ENCODE data around the gene SP140. TPM values are rescaled to one million over a fixed set of nuclear protein-coding genes. Genes with fewer than 3 reads are reported as not detected.
A peak's percentile ranks its signal among the peaks of the same experiment; 100 is the strongest.

Gene SP140
- total RNA-seq, 2 experiments from 2014 or later: 4.8 to 6.4 TPM

GRCh38 chr2:230328155-230328458 is 102.6 kb downstream of the SP140 start:
- TF ChIP-seq EZH2phosphoT487 (IDR thresholded peaks at IDR 0.05; ENCODE audit: borderline replicate concordance, low read depth, low read length) (no peak), CTCF (conservative IDR thresholded peaks at IDR 0.05; ENCODE audit: low read length) (no peak)
- no peaks in the 10 kb centered on the region for H4K20me1 ChIP-seq (ENCODE audit: insufficient read depth, low read length)
- H3K36me3 ChIP-seq (ENCODE audit: insufficient read depth, low read length): no peaks in the 10 kb centered on the region; the same call in 1 of the 2 replicates
- peaks cover 3% of the 10 kb centered on the region; the same call in 1 of the 2 replicates for H3K9me3 ChIP-seq (ENCODE audit: low read length)
- peak overlapping the region; percentile 69 for H3K4me3 ChIP-seq (ENCODE audit: low read depth, low read length, poor library complexity, severe bottlenecking)
- DNase-seq (ENCODE audit: low spot score): no peak
- ChIA-PET POLR2A (interaction anchor here (0.7 to 1.9 kb wide), 7 partner anchors 10 to 270 kb away, joined by 3 to 14 read pairs (median 3); partner anchors contain the start of genes SP100 and SP110), CTCF (ENCODE audit: unreplicated experiment) (no interaction called here)
- H3K4me1 ChIP-seq (ENCODE audit: insufficient read depth, low read length, poor library complexity, severe bottlenecking): peaks cover 29% of the 10 kb centered on the region
- H3K79me2 ChIP-seq (ENCODE audit: insufficient read depth, low read depth, low read length): peaks cover 16% of the 10 kb centered on the region; the same call in 1 of the 2 replicates
- H3K4me2 ChIP-seq (ENCODE audit: low read length): peak overlapping the region; percentile 87
- no peaks in the 10 kb centered on the region for H3K9me2 ChIP-seq (ENCODE audit: insufficient read depth, low read length)
- intact Hi-C loops (cut with micrococcal nuclease; ENCODE audit: unreplicated experiment): loop anchor here (5.0 kb wide), 3 partner anchors 89 to 144 kb away; partner anchors contain the start of gene SP100
- no peak overlapping the region for H2AFZ ChIP-seq (ENCODE audit: low read length)
- BruUV-seq (replicated peaks): no TSS peak
- H3K27ac ChIP-seq (ENCODE audit: low read depth, low read length, poor library complexity, severe bottlenecking): peak overlapping the region; percentile 75

- intact Hi-C loops (cut with micrococcal nuclease; ENCODE audit: unreplicated experiment): loop anchor here (5.0 kb wide), 3 partner anchors 87 to 142 kb away; partner anchors contain the start of gene SP100
- peaks cover 7% of the 10 kb centered on the region for H3K36me3 ChIP-seq (ENCODE audit: insufficient read depth, low read length)
- H3K79me2 ChIP-seq (ENCODE audit: insufficient read depth, low read depth, low read length): peaks cover 16% of the 10 kb centered on the region; the same call in 1 of the 2 replicates
- TF ChIP-seq CTCF (conservative IDR thresholded peaks at IDR 0.05; ENCODE audit: low read length): no peak
- no peak for TF ChIP-seq EZH2phosphoT487 (IDR thresholded peaks at IDR 0.05; ENCODE audit: borderline replicate concordance, low read depth, low read length)
- BruUV-seq (replicated peaks): no TSS peak
- no peak overlapping the region for H3K27ac ChIP-seq (ENCODE audit: low read depth, low read length, poor library complexity, severe bottlenecking)
- H2AFZ ChIP-seq (ENCODE audit: low read length): no peak overlapping the region
- no peak overlapping the region for H3K4me2 ChIP-seq (ENCODE audit: low read length)
- no peak for DNase-seq (ENCODE audit: low spot score)
- no peaks in the 10 kb centered on the region for H3K9me2 ChIP-seq (ENCODE audit: insufficient read depth, low read length)
- POLR2A ChIA-PET: interaction anchor here (0.6 to 1.9 kb wide), 4 partner anchors 11 to 43 kb away, joined by 3 to 5 read pairs (median 3); no protein-coding TSS in a partner anchor
- H3K9me3 ChIP-seq (ENCODE audit: low read length): no peaks in the 10 kb centered on the region
- no peaks in the 10 kb centered on the region for H4K20me1 ChIP-seq (ENCODE audit: insufficient read depth, low read length)
- CTCF ChIA-PET (ENCODE audit: unreplicated experiment): no interaction called here
- H3K4me1 ChIP-seq (ENCODE audit: insufficient read depth, low read length, poor library complexity, severe bottlenecking): peaks cover 29% of the 10 kb centered on the region
- H3K4me3 ChIP-seq (ENCODE audit: low read depth, low read length, poor library complexity, severe bottlenecking): no peak overlapping the region
Observed at GRCh38 chr2:230329946-230330605, 104.5 kb downstream of the SP140 start.

DNA sequence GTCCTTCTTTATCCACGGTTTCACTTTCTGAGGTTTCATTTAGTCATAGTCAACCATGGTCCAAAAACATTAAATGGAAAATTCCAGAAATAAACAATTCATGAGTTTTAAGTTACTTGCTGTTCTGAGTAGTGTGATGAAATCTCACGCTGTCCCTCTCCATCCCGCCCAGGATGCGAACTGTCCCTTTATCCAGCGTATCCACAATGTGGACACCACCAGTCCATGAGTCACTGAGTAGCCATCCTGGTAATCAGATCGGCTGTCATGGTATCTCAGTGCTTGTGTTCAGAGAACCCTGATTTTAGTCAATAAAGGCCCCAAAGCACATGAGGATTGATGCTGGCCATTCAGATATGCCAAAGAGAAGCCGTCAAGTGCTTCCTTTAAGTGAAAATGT is 105.2 kb downstream of the SP140 start:
- DNase-seq (ENCODE audit: low spot score): no peak
- peaks cover 12% of the 10 kb centered on the region for H3K36me3 ChIP-seq (ENCODE audit: insufficient read depth, low read length)
- intact Hi-C loops (cut with micrococcal nuclease; ENCODE audit: unreplicated experiment): no loop called here
- no peak overlapping the region for H3K4me2 ChIP-seq (ENCODE audit: low read length)
- CTCF ChIA-PET (ENCODE audit: unreplicated experiment): no interaction called here
- no peaks in the 10 kb centered on the region for H3K9me2 ChIP-seq (ENCODE audit: insufficient read depth, low read length)
- H4K20me1 ChIP-seq (ENCODE audit: insufficient read depth, low read length): no peaks in the 10 kb centered on the region
- no peak overlapping the region for H2AFZ ChIP-seq (ENCODE audit: low read length)
- peaks cover 26% of the 10 kb centered on the region for H3K4me1 ChIP-seq (ENCODE audit: insufficient read depth, low read length, poor library complexity, severe bottlenecking)
- no TSS peak for BruUV-seq (replicated peaks)
- no peaks in the 10 kb centered on the region for H3K9me3 ChIP-seq (ENCODE audit: low read length)
- POLR2A ChIA-PET: no interaction called here
- TF ChIP-seq CTCF (conservative IDR thresholded peaks at IDR 0.05; ENCODE audit: low read length) (no peak), EZH2phosphoT487 (IDR thresholded peaks at IDR 0.05; ENCODE audit: borderline replicate concordance, low read depth, low read length) (no peak)
- no peak overlapping the region for H3K4me3 ChIP-seq (ENCODE audit: low read depth, low read length, poor library complexity, severe bottlenecking)
- peaks cover 16% of the 10 kb centered on the region; the same call in 1 of the 2 replicates for H3K79me2 ChIP-seq (ENCODE audit: insufficient read depth, low read depth, low read length)
- no peak overlapping the region for H3K27ac ChIP-seq (ENCODE audit: low read depth, low read length, poor library complexity, severe bottlenecking)

Data from OCI-LY7 (cell line).